Activated T-helper 1 cell treated with Interleukin-2 at 50 U/mL for 16 hours (primary cell): ENCODE results near the gene MOAP1.
"Not testable (repeated sequence)": the region's sequence is repeated elsewhere in the genome, so short reads cannot be mapped to it uniquely, and the experiment has no call there.

ENCODE experiments used
- DNase-seq: peaks from one replicate; pipeline ENCODE4 v3.0.0-alpha.2; 2020; ENCODE audit warnings: low read depth

The MOAP1 gene

GRCh38 chr14:93184391-93185348 lies at the start of gene MOAP1, which contains the start of gene LYSET:
Gene MOAP1, minus strand, starts transcription at chr14:93184897. Its CDS starts 655 bp downstream, at chr14:93184242.
Gene LYSET, plus strand, starts transcription at chr14:93185317. Its CDS starts 89 bp downstream, at chr14:93185406.
- DNase-seq = peak; percentile 89

- DNase-seq = not testable (repeated sequence)
These were observed 48.4 kb upstream of the MOAP1 start for GRCh38 chr14:93233078-93233477.

- DNase-seq = no peak
These were observed 47.5 kb upstream of the MOAP1 start for GRCh38 chr14:93232159-93232558.

GRCh38 chr14:93231129-93231979 lies 46.7 kb upstream of the MOAP1 start:
- DNase-seq = no peak

- no peak for DNase-seq
These were observed 45.8 kb upstream of the MOAP1 start for GRCh38 chr14:93230539-93230938.

GRCh38 chr14:93228550-93228949 lies 43.9 kb upstream of the MOAP1 start:
- no peak for DNase-seq

GRCh38 chr14:93223565-93223964 lies 38.9 kb upstream of the MOAP1 start:
- DNase-seq = no peak

GRCh38 chr14:93220509-93220908 lies 35.8 kb upstream of the MOAP1 start:
- DNase-seq = no peak

- DNase-seq = peak; percentile 17
These were observed 34.5 kb upstream of the MOAP1 start for GRCh38 chr14:93219103-93219726.

- DNase-seq = no peak
These were observed 29.9 kb upstream of the MOAP1 start for GRCh38 chr14:93214598-93214997.

- DNase-seq = no peak
These were observed 27.7 kb upstream of the MOAP1 start for GRCh38 chr14:93212432-93212831.

GRCh38 chr14:93207468-93208308 lies 23.0 kb upstream of the MOAP1 start:
- DNase-seq = no peak

GRCh38 chr14:93206793-93207467 lies 22.2 kb upstream of the MOAP1 start, which contains the start of the genes GON7 and UBR7:
Gene GON7, minus strand, starts transcription at chr14:93207065. Its CDS starts 28 bp downstream, at chr14:93207037.
Gene UBR7, plus strand, starts transcription at chr14:93207256. Its CDS starts 36 bp downstream, at chr14:93207292.
- DNase-seq = peak; percentile 80

- DNase-seq = no peak
These were observed 16.5 kb upstream of the MOAP1 start for GRCh38 chr14:93201155-93201704.

- DNase-seq = no peak
These were observed 15.9 kb upstream of the MOAP1 start for GRCh38 chr14:93200553-93200952.

- DNase-seq = no peak
These were observed 14.3 kb upstream of the MOAP1 start for GRCh38 chr14:93199031-93199430.

GRCh38 chr14:93195316-93195999 lies 10.8 kb upstream of the MOAP1 start:
- no peak for DNase-seq

- no peak for DNase-seq
These were observed 2.3 kb upstream of the MOAP1 start for GRCh38 chr14:93186956-93187355.

GRCh38 chr14:93186466-93186865 lies 1.8 kb upstream of the MOAP1 start:
- no peak for DNase-seq

- DNase-seq = no peak
These were observed 638 bp upstream of the MOAP1 start for GRCh38 chr14:93185349-93185720.
